CD14-positive monocyte (primary cell): ENCODE data around the gene EEF1G. TPM values are rescaled to one million over a fixed set of nuclear protein-coding genes. Genes with fewer than 3 reads are reported as not detected.
A peak's percentile ranks its signal among the peaks of the same experiment; 100 is the strongest.

Source experiments
- DNase-seq, 3 donors: peaks; one replicate each; pipeline ENCODE4 v3.0.0-alpha.2; 2011 to 2022
- H2AFZ ChIP-seq: 2 replicates; pipeline ENCODE4 v1.6.0; 2012; ENCODE audit warnings: mild to moderate bottlenecking, low read depth, low read length, inconsistent platforms; ENCODE audit not compliant: insufficient read depth, poor library complexity, severe bottlenecking
- H3K27ac ChIP-seq, 2 donors: 1 replicate in 1 of 2; 2 replicates in 1 of 2; pipeline ENCODE4 v1.5.1; 2012 to 2013; ENCODE audit warnings: low read length in 2 of 2, control low read depth in 1 of 2, inconsistent platforms in 1 of 2, low read depth in 1 of 2, mild to moderate bottlenecking in 1 of 2
- H3K27me3 ChIP-seq, 2 donors: one replicate each; pipeline versions ENCODE4 v1.6.0 to v1.6.1; 2011 to 2013; ENCODE audit warnings: low read length in 2 of 2; ENCODE audit not compliant: control insufficient read depth in 2 of 2, insufficient read depth in 2 of 2
- H3K36me3 ChIP-seq, 2 donors: replicated peaks in 1 of 2; 1 replicate in 1 of 2; 2 replicates in 1 of 2; pipeline versions ENCODE4 v1.5.1 to v1.6.1; 2012 to 2013; ENCODE audit warnings: low read length in 2 of 2, control low read depth in 1 of 2, inconsistent platforms in 1 of 2, mild to moderate bottlenecking in 1 of 2; ENCODE audit not compliant: insufficient read depth in 2 of 2, control insufficient read depth in 1 of 2
- H3K4me1 ChIP-seq, 2 donors: 1 replicate in 1 of 2; 2 replicates in 1 of 2; pipeline versions ENCODE4 v1.5.1 to v1.6.1; 2012 to 2013; ENCODE audit warnings: low read length in 2 of 2, control low read depth in 1 of 2, inconsistent platforms in 1 of 2, mild to moderate bottlenecking in 1 of 2, moderate library complexity in 1 of 2; ENCODE audit not compliant: insufficient read depth in 2 of 2, control insufficient read depth in 1 of 2
- H3K4me2 ChIP-seq: replicated peaks from 2 replicates; pipeline ENCODE3; 2012; ENCODE audit warnings: low read length, moderate library complexity, mild to moderate bottlenecking; ENCODE audit not compliant: poor library complexity, severe bottlenecking; ENCODE audit errors: extremely low read depth
- H3K4me3 ChIP-seq, 3 experiments: fragments of 200-600 bp in 1 of 3; sonication (generic) in 1 of 3; replicated peaks in 1 of 3; 1 replicate in 2 of 3; 2 replicates in 1 of 3; pipeline ENCODE4 v1.5.1; 2011 to 2013; ENCODE audit warnings: low read length in 3 of 3, mild to moderate bottlenecking in 3 of 3, control low read depth in 2 of 3, low read depth in 2 of 3, inconsistent platforms in 1 of 3, moderate library complexity in 1 of 3
- H3K79me2 ChIP-seq: 2 replicates; pipeline ENCODE4 v1.6.0; 2012; ENCODE audit warnings: mild to moderate bottlenecking, control low read depth, inconsistent platforms, low read length, moderate library complexity; ENCODE audit not compliant: insufficient read depth
- H3K9ac ChIP-seq: 2 replicates; pipeline ENCODE4 v1.6.0; 2017; ENCODE audit warnings: low read length, mild to moderate bottlenecking; ENCODE audit not compliant: insufficient read depth, poor library complexity, severe bottlenecking
- H3K9me3 ChIP-seq, 2 donors: replicated peaks in 1 of 2; 1 replicate in 1 of 2; 2 replicates in 1 of 2; pipeline versions ENCODE4 v1.5.1 to v1.6.1; 2012 to 2013; ENCODE audit warnings: low read length in 2 of 2, control low read depth in 1 of 2; ENCODE audit not compliant: control insufficient read depth in 1 of 2, insufficient read depth in 1 of 2
- H4K20me1 ChIP-seq: 2 replicates; pipeline ENCODE4 v1.6.0; 2012; ENCODE audit warnings: mild to moderate bottlenecking, low read length, control low read depth, moderate library complexity; ENCODE audit not compliant: insufficient read depth
- H3K27ac Mint-ChIP-seq, 7 donors: one replicate each; pipeline ENCODE4 v1.8.0; 2020; ENCODE audit warnings: mild to moderate bottlenecking in 7 of 7, mixed read lengths in 7 of 7, moderate library complexity in 6 of 7, inconsistent platforms in 2 of 7
- H3K27me3 Mint-ChIP-seq, 3 donors: one replicate each; pipeline ENCODE4 v1.8.0; 2021 to 2022; ENCODE audit warnings: low read depth in 3 of 3, mild to moderate bottlenecking in 3 of 3, mixed read lengths in 3 of 3, moderate library complexity in 3 of 3, inconsistent platforms in 1 of 3
- H3K36me3 Mint-ChIP-seq, 2 donors: one replicate each; pipeline ENCODE4 v1.8.0; 2020; ENCODE audit warnings: mixed read lengths in 2 of 2, inconsistent platforms in 1 of 2, mild to moderate bottlenecking in 1 of 2
- H3K4me1 Mint-ChIP-seq: one replicate; pipeline ENCODE4 v1.8.0; 2020; ENCODE audit warnings: mild to moderate bottlenecking, mixed read lengths
- H3K4me3 Mint-ChIP-seq, 2 donors: one replicate each; pipeline ENCODE4 v1.8.0; 2020; ENCODE audit warnings: mild to moderate bottlenecking in 2 of 2, mixed read lengths in 2 of 2, moderate library complexity in 1 of 2
- H3K9me3 Mint-ChIP-seq, 7 donors: one replicate each; pipeline ENCODE4 v1.8.0; 2020 to 2022; ENCODE audit warnings: mixed read lengths in 7 of 7, mild to moderate bottlenecking in 6 of 7, moderate library complexity in 6 of 7, inconsistent platforms in 2 of 7
- WGBS: methylation state at CpG from one replicate; pipeline ENCODE4 v1.1.5; 2013; ENCODE audit warnings: missing lambda C conversion rate; ENCODE audit not compliant: insufficient coverage; 5-methylcytosine and 5-hydroxymethylcytosine counted together
- intact Hi-C, 2 donors: fragments of 100-400 bp; cut with micrococcal nuclease; formaldehyde crosslinking; loops; one replicate each; pipeline versions ENCODE4 v1.15.0 to v1.15.1; 2023
- polyA plus RNA-seq, 3 donors: library from polyadenylated mRNA; depleted of rRNA in 1 of 3; unstranded in 2 of 3; stranded (reverse) in 1 of 3; fragments of 300-500 nt in 2 of 3; fragments of >200 nt in 1 of 3; fragmentation: Illumina TruSeq in 2 of 3; gene quantifications; 1 replicate in 2 of 3; 2 replicates in 1 of 3; pipeline ENCODE4 v1.2.3, GENCODE V29; 2012 to 2021
- TF ChIP-seq, protein P1 (sequence below): fragments of 200-600 bp; IDR thresholded peaks from one replicate; pipeline ENCODE4 v1.8.0; 2022; ENCODE audit warnings: antibody characterized with exemption, mild to moderate bottlenecking

Gene EEF1G
- polyA plus RNA-seq, 3 donors, result 490 to 603 (median 491) TPM

DNA sequence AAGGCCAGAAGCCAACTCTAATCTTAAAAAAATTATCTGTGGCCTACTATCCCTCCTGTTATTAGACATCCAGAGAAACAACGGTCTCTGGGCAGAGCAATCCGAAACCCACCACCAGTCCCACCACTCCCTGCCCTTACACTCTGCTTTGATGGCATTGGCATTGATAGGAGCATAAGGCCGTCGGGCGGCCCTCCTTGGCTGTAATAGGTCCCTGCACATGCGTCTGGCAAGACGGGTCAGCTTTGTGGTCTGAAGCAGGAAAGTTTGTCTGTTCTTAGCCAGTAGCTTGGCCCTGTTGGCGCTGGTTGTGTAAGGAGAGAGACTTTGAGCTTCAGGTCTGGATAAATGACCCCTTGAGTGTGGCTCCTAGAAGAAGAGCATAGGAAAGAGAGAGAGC, 21.4 kb upstream of the EEF1G start:
- H3K36me3 Mint-ChIP-seq, result peaks cover 64 to 66% of the 10 kb centered on the region in 2 donors
- TF ChIP-seq, protein P1, sequence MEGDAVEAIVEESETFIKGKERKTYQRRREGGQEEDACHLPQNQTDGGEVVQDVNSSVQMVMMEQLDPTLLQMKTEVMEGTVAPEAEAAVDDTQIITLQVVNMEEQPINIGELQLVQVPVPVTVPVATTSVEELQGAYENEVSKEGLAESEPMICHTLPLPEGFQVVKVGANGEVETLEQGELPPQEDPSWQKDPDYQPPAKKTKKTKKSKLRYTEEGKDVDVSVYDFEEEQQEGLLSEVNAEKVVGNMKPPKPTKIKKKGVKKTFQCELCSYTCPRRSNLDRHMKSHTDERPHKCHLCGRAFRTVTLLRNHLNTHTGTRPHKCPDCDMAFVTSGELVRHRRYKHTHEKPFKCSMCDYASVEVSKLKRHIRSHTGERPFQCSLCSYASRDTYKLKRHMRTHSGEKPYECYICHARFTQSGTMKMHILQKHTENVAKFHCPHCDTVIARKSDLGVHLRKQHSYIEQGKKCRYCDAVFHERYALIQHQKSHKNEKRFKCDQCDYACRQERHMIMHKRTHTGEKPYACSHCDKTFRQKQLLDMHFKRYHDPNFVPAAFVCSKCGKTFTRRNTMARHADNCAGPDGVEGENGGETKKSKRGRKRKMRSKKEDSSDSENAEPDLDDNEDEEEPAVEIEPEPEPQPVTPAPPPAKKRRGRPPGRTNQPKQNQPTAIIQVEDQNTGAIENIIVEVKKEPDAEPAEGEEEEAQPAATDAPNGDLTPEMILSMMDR, result no peak

GRCh38 chr11:62593434-62594044, 19.8 kb upstream of the EEF1G start:
- Histone ChIP-seq H3K4me1 (peaks cover 32 to 53% of the 10 kb centered on the region in 2 donors), H3K9me3 (no peaks in the 10 kb centered on the region), H3K36me3 (peaks cover 51 to 58% of the 10 kb centered on the region in 2 donors), H3K27me3 (no peaks in the 10 kb centered on the region), H3K79me2 (peaks cover 36% of the 10 kb centered on the region), H3K4me2 (no peak overlapping the region), H3K4me3 (peak overlapping the region in 1 of 3 experiments; percentile 98), H3K27ac (peak overlapping the region in 1 of 2 donors; percentile 37), H3K9ac (no peak overlapping the region), H2AFZ (no peak overlapping the region), H4K20me1 (peaks cover 44% of the 10 kb centered on the region)
- H3K4me3 Mint-ChIP-seq, result peak overlapping the region; percentile 24 to 51
- H3K27ac Mint-ChIP-seq, result peak overlapping the region; percentile 48 to 99 (median 87)
- TF ChIP-seq, protein P1, result peak; percentile 77
- intact Hi-C loops, result loop anchor here (5.0 to 10.0 kb wide), 4 partner anchors 59 to 271 kb away; partner anchors contain the start of genes BSCL2 (in 2 of the 2), GNG3 (in 2 of the 2), INTS5 (in 1 of the 2) and TMEM179B (in 1 of the 2)
- DNase-seq, result peak; percentile 84 to 88 (median 85)
- H3K36me3 Mint-ChIP-seq, result peaks cover 56 to 64% of the 10 kb centered on the region in 2 donors
- peaks cover 0 to 2% (median 0%) of the 10 kb centered on the region in 3 donors for H3K27me3 Mint-ChIP-seq
- peaks cover 48% of the 10 kb centered on the region for H3K4me1 Mint-ChIP-seq
- peaks cover 0 to 2% (median 0%) of the 10 kb centered on the region in 7 donors for H3K9me3 Mint-ChIP-seq
- 67% methylated on average over 7 of the region's 13 CpGs for WGBS

More for the DNA sequence above, 21.4 kb upstream of the EEF1G start:
- H3K27ac Mint-ChIP-seq, result peak overlapping the region in 4 of 7 donors; percentile 24 to 68 (median 62)
- Histone ChIP-seq H3K4me2 (no peak overlapping the region), H3K79me2 (peaks cover 42% of the 10 kb centered on the region), H4K20me1 (peaks cover 58% of the 10 kb centered on the region), H2AFZ (no peak overlapping the region), H3K36me3 (peaks cover 50 to 52% of the 10 kb centered on the region in 2 donors), H3K9ac (no peak overlapping the region), H3K27ac (peak overlapping the region in 1 of 2 donors; percentile 28), H3K9me3 (no peaks in the 10 kb centered on the region), H3K4me3 (no peak overlapping the region), H3K4me1 (peaks cover 48 to 64% of the 10 kb centered on the region in 2 donors), H3K27me3 (no peaks in the 10 kb centered on the region)
- intact Hi-C loops, result loop anchor here (10.0 kb wide), 3 partner anchors 110 to 270 kb away; partner anchors contain the start of genes BSCL2 (in 2 of the 2), GNG3 (in 2 of the 2) and TMEM179B (in 1 of the 2)
- 95% methylated on average over 7 of the region's 8 CpGs for WGBS
- H3K4me3 Mint-ChIP-seq, result no peak overlapping the region
- peaks cover 0 to 2% (median 0%) of the 10 kb centered on the region in 7 donors for H3K9me3 Mint-ChIP-seq
- no peak for DNase-seq
- peaks cover 59% of the 10 kb centered on the region for H3K4me1 Mint-ChIP-seq
- peaks cover 0 to 2% (median 0%) of the 10 kb centered on the region in 3 donors for H3K27me3 Mint-ChIP-seq
